GM23248 (cell line): ENCODE results near the gene SLC35G6.

Experiments
- EZH2 ChIP-seq: fragments of 200-600 bp; sonication (generic); IDR thresholded peaks from 2 replicates; pipeline ENCODE4 v1.6.1; 2018; ENCODE audit warnings: antibody characterized with exemption, mild to moderate bottlenecking; ENCODE audit not compliant: insufficient read depth, poor library complexity, severe bottlenecking
- EZH2phosphoT487 ChIP-seq: fragments of 200-600 bp; sonication (generic); IDR thresholded peaks from 2 replicates; pipeline ENCODE4 v1.6.1; 2018; ENCODE audit warnings: antibody characterized with exemption, moderate library complexity, mild to moderate bottlenecking, low read depth; ENCODE audit not compliant: insufficient read depth

- no peak for TF ChIP-seq EZH2
- TF ChIP-seq EZH2phosphoT487 = no peak
These were observed 32.8 kb upstream of the SLC35G6 start for GRCh38 chr17:7448461-7448860.
